Mesenchymal stem cell (in vitro differentiated cells and primary cell): Measurements from ENCODE around the gene PPL.

Experiments used
- DNase-seq: peaks from one replicate; pipeline ENCODE4 v3.0.0-alpha.2; 2013
- H2AFZ ChIP-seq: one replicate; pipeline ENCODE4 v1.6.1; 2013; ENCODE audit warnings: low read depth, mild to moderate bottlenecking, control low read depth, inconsistent platforms, low read length, moderate library complexity
- H2AK5ac ChIP-seq: 2 replicates; pipeline ENCODE4 v1.6.1; 2013; ENCODE audit warnings: low read length, moderate library complexity, mild to moderate bottlenecking, inconsistent platforms; ENCODE audit not compliant: severe bottlenecking
- H2BK120ac ChIP-seq: one replicate; pipeline ENCODE4 v1.6.1; 2013; ENCODE audit warnings: low read depth, mild to moderate bottlenecking, inconsistent platforms, low read length, moderate library complexity
- H2BK12ac ChIP-seq, 2 experiments: one replicate each; pipeline ENCODE4 v1.6.1; 2013; ENCODE audit warnings: inconsistent platforms in 2 of 2, low read length in 2 of 2, mild to moderate bottlenecking in 2 of 2, moderate library complexity in 2 of 2, control low read depth in 1 of 2
- H2BK15ac ChIP-seq: one replicate; pipeline ENCODE4 v1.6.1; 2013; ENCODE audit warnings: mild to moderate bottlenecking, low read depth, inconsistent platforms; ENCODE audit not compliant: poor library complexity, severe bottlenecking
- H2BK5ac ChIP-seq: 2 replicates; pipeline ENCODE4 v1.6.1; 2013; ENCODE audit warnings: low read depth, mild to moderate bottlenecking, low read length, control low read depth, inconsistent platforms; ENCODE audit not compliant: poor library complexity, severe bottlenecking
- H3K14ac ChIP-seq, 2 experiments: one replicate each; pipeline ENCODE4 v1.6.1; 2013; ENCODE audit warnings: inconsistent platforms in 2 of 2, low read length in 2 of 2, control low read depth in 1 of 2, mild to moderate bottlenecking in 1 of 2, moderate library complexity in 1 of 2
- H3K18ac ChIP-seq, 2 experiments: one replicate each; pipeline ENCODE4 v1.6.1; 2013; ENCODE audit warnings: inconsistent platforms in 2 of 2, low read length in 2 of 2, control low read depth in 1 of 2, low read depth in 1 of 2, mild to moderate bottlenecking in 1 of 2
- H3K23ac ChIP-seq, 2 experiments: one replicate each; pipeline ENCODE4 v1.6.1; 2013; ENCODE audit warnings: inconsistent platforms in 2 of 2, low read length in 2 of 2, mild to moderate bottlenecking in 2 of 2, moderate library complexity in 2 of 2, control low read depth in 1 of 2
- H3K27ac ChIP-seq: 2 replicates; pipeline ENCODE4 v1.5.1; 2013; ENCODE audit warnings: mild to moderate bottlenecking, moderate library complexity, low read length, control low read depth, inconsistent platforms; ENCODE audit not compliant: poor library complexity, severe bottlenecking
- H3K27me3 ChIP-seq, 2 experiments: 2 replicates each; pipeline versions ENCODE4 v1.6.1 to v1.7.0; 2013; ENCODE audit warnings: low read length in 2 of 2, mild to moderate bottlenecking in 2 of 2, moderate library complexity in 2 of 2, control low read depth in 1 of 2, inconsistent platforms in 1 of 2; ENCODE audit not compliant: control insufficient read depth in 1 of 2, insufficient read depth in 1 of 2
- H3K36me3 ChIP-seq, 2 experiments: 2 replicates each; pipeline versions ENCODE4 v1.6.1 to v1.7.0; 2013; ENCODE audit warnings: low read length in 2 of 2, control low read depth in 1 of 2, inconsistent platforms in 1 of 2, low read depth in 1 of 2, mild to moderate bottlenecking in 1 of 2; ENCODE audit not compliant: insufficient read depth in 2 of 2, control insufficient read depth in 1 of 2
- H3K4ac ChIP-seq, 2 experiments: one replicate each; pipeline ENCODE4 v1.6.1; 2013; ENCODE audit warnings: inconsistent platforms in 2 of 2, low read length in 2 of 2, mild to moderate bottlenecking in 2 of 2, moderate library complexity in 2 of 2, control low read depth in 1 of 2, low read depth in 1 of 2
- H3K4me1 ChIP-seq: 2 replicates; pipeline ENCODE4 v1.6.1; 2013; ENCODE audit warnings: low read depth, low read length, control low read depth; ENCODE audit not compliant: control insufficient read depth, insufficient read depth
- H3K4me2 ChIP-seq: 2 replicates; pipeline ENCODE4 v1.6.1; 2013; ENCODE audit warnings: low read length, mild to moderate bottlenecking, inconsistent platforms; ENCODE audit not compliant: poor library complexity, severe bottlenecking
- H3K4me3 ChIP-seq, 2 experiments: 2 replicates each; pipeline versions ENCODE4 v1.5.1 to v1.7.0; 2013; ENCODE audit warnings: low read length in 2 of 2, mild to moderate bottlenecking in 2 of 2, control low read depth in 1 of 2, low read depth in 1 of 2; ENCODE audit not compliant: insufficient read depth in 1 of 2
- H3K79me1 ChIP-seq: replicated peaks from 2 replicates; pipeline ENCODE4 v1.6.1; 2013; ENCODE audit warnings: mild to moderate bottlenecking, control low read depth, low read length, inconsistent platforms; ENCODE audit not compliant: poor library complexity, severe bottlenecking
- H3K9ac ChIP-seq: 2 replicates; pipeline ENCODE4 v1.7.0; 2013; ENCODE audit warnings: mild to moderate bottlenecking, low read length, moderate library complexity
- H3K9me3 ChIP-seq: 2 replicates; pipeline ENCODE4 v1.7.0; 2013; ENCODE audit warnings: mild to moderate bottlenecking, low read length; ENCODE audit not compliant: control insufficient read depth
- H4K8ac ChIP-seq: one replicate; pipeline ENCODE4 v1.6.1; 2013; ENCODE audit warnings: inconsistent platforms, mild to moderate bottlenecking, low read length, moderate library complexity
- H4K91ac ChIP-seq: one replicate; pipeline ENCODE4 v1.6.1; 2013; ENCODE audit warnings: mild to moderate bottlenecking, low read length, inconsistent platforms
- WGBS: methylation state at CpG from one replicate; pipeline ENCODE4 v1.1.7; 2013; ENCODE audit warnings: mixed read lengths; 5-methylcytosine and 5-hydroxymethylcytosine counted together

PPL gene

GRCh38 chr16:4876646-4877379 is 60.1 kb downstream of the PPL start:
- Histone ChIP-seq H3K4me3 (no peak overlapping the region), H3K27ac (no peak overlapping the region)

GRCh38 chr16:4874666-4875065 is 62.3 kb downstream of the PPL start:
- Histone ChIP-seq H2AK5ac (no peak overlapping the region), H2BK15ac (no peak overlapping the region), H3K4ac (no peak overlapping the region), H3K4me2 (no peak overlapping the region), H3K36me3 (peaks cover 81 to 93% of the 10 kb centered on the region in 2 experiments), H3K4me3 (no peak overlapping the region), H2BK12ac (no peak overlapping the region), H2AFZ (no peak overlapping the region), H3K14ac (no peak overlapping the region), H3K18ac (no peak overlapping the region), H2BK120ac (no peak overlapping the region), H3K27ac (no peak overlapping the region), H3K9ac (no peak overlapping the region), H4K91ac (no peak overlapping the region), H3K9me3 (no peaks in the 10 kb centered on the region), H4K8ac (no peak overlapping the region), H3K23ac (no peak overlapping the region), H3K79me1 (peaks cover 62% of the 10 kb centered on the region), H3K27me3 (no peaks in the 10 kb centered on the region), H2BK5ac (no peak overlapping the region), H3K4me1 (peaks cover 7% of the 10 kb centered on the region)
- WGBS, result 96% methylated on average over 8 of the region's 8 CpGs
- DNase-seq, result no peak

More at GRCh38 chr16:4876646-4877379, 60.1 kb downstream of the PPL start:
- H3K14ac ChIP-seq, result no peak overlapping the region
- H2BK120ac ChIP-seq, result no peak overlapping the region
- peak overlapping the region; percentile 24 for H2BK5ac ChIP-seq
- H3K4me2 ChIP-seq, result no peak overlapping the region
- 96% methylated on average over 11 of the region's 11 CpGs for WGBS
- no peak overlapping the region for H4K8ac ChIP-seq
- no peak for DNase-seq
- H3K9me3 ChIP-seq, result no peaks in the 10 kb centered on the region
- H3K4me1 ChIP-seq, result peaks cover 2% of the 10 kb centered on the region
- H2AK5ac ChIP-seq, result no peak overlapping the region
- H3K4ac ChIP-seq, result no peak overlapping the region
- no peak overlapping the region for H3K18ac ChIP-seq
- H4K91ac ChIP-seq, result no peak overlapping the region
- H3K79me1 ChIP-seq, result peaks cover 62% of the 10 kb centered on the region
- H2BK12ac ChIP-seq, result no peak overlapping the region
- H2AFZ ChIP-seq, result no peak overlapping the region
- no peak overlapping the region for H2BK15ac ChIP-seq
- H3K27me3 ChIP-seq, result no peaks in the 10 kb centered on the region
- no peak overlapping the region for H3K9ac ChIP-seq
- H3K23ac ChIP-seq, result no peak overlapping the region
- H3K36me3 ChIP-seq, result peaks cover 81 to 95% of the 10 kb centered on the region in 2 experiments

- no peak overlapping the region for H2AK5ac ChIP-seq
Measured at GRCh38 chr16:4873091-4873490, 63.9 kb downstream of the PPL start.

GRCh38 chr16:4871071-4871470 is 65.9 kb downstream of the PPL start:
- H3K4me3 ChIP-seq, result no peak overlapping the region
- no peak overlapping the region for H3K27ac ChIP-seq
- no peak overlapping the region for H3K9ac ChIP-seq
- H3K36me3 ChIP-seq, result peaks cover 62 to 90% of the 10 kb centered on the region in 2 experiments
- H2BK15ac ChIP-seq, result no peak overlapping the region
- WGBS, result over 99% methylated on average over 4 of the region's 4 CpGs
- no peak overlapping the region for H3K4ac ChIP-seq
- no peak overlapping the region for H3K23ac ChIP-seq
- H3K4me1 ChIP-seq, result peaks cover 30% of the 10 kb centered on the region
- H2AFZ ChIP-seq, result no peak overlapping the region
- no peak overlapping the region for H2AK5ac ChIP-seq
- no peak overlapping the region for H4K8ac ChIP-seq
- H3K27me3 ChIP-seq, result no peaks in the 10 kb centered on the region
- H2BK12ac ChIP-seq, result no peak overlapping the region
- no peak overlapping the region for H2BK120ac ChIP-seq
- DNase-seq, result no peak
- H3K4me2 ChIP-seq, result no peak overlapping the region
- H3K14ac ChIP-seq, result no peak overlapping the region
- peaks cover 40% of the 10 kb centered on the region for H3K79me1 ChIP-seq
- no peak overlapping the region for H3K18ac ChIP-seq
- no peak overlapping the region for H2BK5ac ChIP-seq
- no peaks in the 10 kb centered on the region for H3K9me3 ChIP-seq
- H4K91ac ChIP-seq, result no peak overlapping the region

More at GRCh38 chr16:4873091-4873490, 63.9 kb downstream of the PPL start:
- Histone ChIP-seq H3K79me1 (peaks cover 54% of the 10 kb centered on the region), H3K4me2 (no peak overlapping the region), H2BK5ac (no peak overlapping the region), H3K4ac (no peak overlapping the region), H2BK15ac (no peak overlapping the region), H3K9me3 (no peaks in the 10 kb centered on the region), H3K9ac (no peak overlapping the region), H3K4me1 (peaks cover 18% of the 10 kb centered on the region), H3K36me3 (peaks cover 75 to 92% of the 10 kb centered on the region in 2 experiments), H3K23ac (no peak overlapping the region), H3K27ac (no peak overlapping the region), H3K4me3 (no peak overlapping the region), H3K27me3 (no peaks in the 10 kb centered on the region), H4K8ac (no peak overlapping the region), H3K18ac (no peak overlapping the region), H4K91ac (no peak overlapping the region), H2BK120ac (no peak overlapping the region), H3K14ac (no peak overlapping the region), H2AFZ (no peak overlapping the region), H2BK12ac (no peak overlapping the region)
- 96% methylated on average over 3 of the region's 3 CpGs for WGBS
- no peak for DNase-seq
